IPS DF 6.9 (cell line): ENCODE data around the gene SPNS2.

Experiments used
- DNase-seq: peaks from one replicate; pipeline ENCODE4 v3.0.0-alpha.2; 2013; ENCODE audit warnings: low read depth, low spot score
- H3K27ac ChIP-seq: one replicate; pipeline ENCODE4 v1.5.1; 2013; ENCODE audit warnings: low read length, control low read depth
- H3K27me3 ChIP-seq: 2 replicates; pipeline ENCODE4 v1.6.1; 2013; ENCODE audit warnings: mild to moderate bottlenecking, low read length; ENCODE audit not compliant: control insufficient read depth, insufficient read depth
- H3K36me3 ChIP-seq: 2 replicates; pipeline ENCODE4 v1.6.1; 2013; ENCODE audit warnings: low read length; ENCODE audit not compliant: control insufficient read depth, insufficient read depth
- H3K4me1 ChIP-seq: 2 replicates; pipeline ENCODE4 v1.6.1; 2013; ENCODE audit warnings: low read length; ENCODE audit not compliant: control insufficient read depth, insufficient read depth
- H3K4me3 ChIP-seq: 2 replicates; pipeline ENCODE4 v1.5.1; 2013; ENCODE audit warnings: mild to moderate bottlenecking, low read length
- H3K9me3 ChIP-seq: 2 replicates; pipeline ENCODE4 v1.6.1; 2013; ENCODE audit warnings: low read length, inconsistent platforms; ENCODE audit not compliant: control insufficient read depth, insufficient read depth
- WGBS: extraction: QIAGEN DNeasy Blood & Tissue Kit; methylation state at CpG from one replicate; pipeline ENCODE4 v1.1.7; 2013; ENCODE audit warnings: mixed read lengths, missing lambda C conversion rate; ENCODE audit not compliant: insufficient read length, insufficient coverage; 5-methylcytosine and 5-hydroxymethylcytosine counted together

Gene SPNS2

GRCh38 chr17:4532860-4533522 is 34.3 kb downstream of the SPNS2 start:
- no peak for DNase-seq
- Histone ChIP-seq H3K27ac (no peak overlapping the region), H3K36me3 (peaks cover 4% of the 10 kb centered on the region; the same call in 1 of the 2 replicates), H3K9me3 (no peaks in the 10 kb centered on the region), H3K4me3 (no peak overlapping the region), H3K4me1 (peaks cover 6% of the 10 kb centered on the region), H3K27me3 (no peaks in the 10 kb centered on the region)
- no CpG with 5 or more reads among the region's 33 CpGs for WGBS

GRCh38 chr17:4533523-4534504 is 35.1 kb downstream of the SPNS2 start:
- Histone ChIP-seq H3K4me1 (peaks cover 6% of the 10 kb centered on the region), H3K27me3 (no peaks in the 10 kb centered on the region), H3K27ac (no peak overlapping the region), H3K4me3 (no peak overlapping the region), H3K9me3 (no peaks in the 10 kb centered on the region), H3K36me3 (peaks cover 8% of the 10 kb centered on the region; the same call in 1 of the 2 replicates)
- DNase-seq = no peak
- WGBS = no CpG with 5 or more reads among the region's 23 CpGs

- no peaks in the 10 kb centered on the region for H3K9me3 ChIP-seq
- H3K27ac ChIP-seq = no peak overlapping the region
- H3K27me3 ChIP-seq = no peaks in the 10 kb centered on the region
- H3K36me3 ChIP-seq = peaks cover 13% of the 10 kb centered on the region
- DNase-seq = no peak
- peaks cover 6% of the 10 kb centered on the region for H3K4me1 ChIP-seq
- no CpG with 5 or more reads among the region's 17 CpGs for WGBS
- H3K4me3 ChIP-seq = no peak overlapping the region
These were observed 35.8 kb downstream of the SPNS2 start for GRCh38 chr17:4534515-4534914.

DNA sequence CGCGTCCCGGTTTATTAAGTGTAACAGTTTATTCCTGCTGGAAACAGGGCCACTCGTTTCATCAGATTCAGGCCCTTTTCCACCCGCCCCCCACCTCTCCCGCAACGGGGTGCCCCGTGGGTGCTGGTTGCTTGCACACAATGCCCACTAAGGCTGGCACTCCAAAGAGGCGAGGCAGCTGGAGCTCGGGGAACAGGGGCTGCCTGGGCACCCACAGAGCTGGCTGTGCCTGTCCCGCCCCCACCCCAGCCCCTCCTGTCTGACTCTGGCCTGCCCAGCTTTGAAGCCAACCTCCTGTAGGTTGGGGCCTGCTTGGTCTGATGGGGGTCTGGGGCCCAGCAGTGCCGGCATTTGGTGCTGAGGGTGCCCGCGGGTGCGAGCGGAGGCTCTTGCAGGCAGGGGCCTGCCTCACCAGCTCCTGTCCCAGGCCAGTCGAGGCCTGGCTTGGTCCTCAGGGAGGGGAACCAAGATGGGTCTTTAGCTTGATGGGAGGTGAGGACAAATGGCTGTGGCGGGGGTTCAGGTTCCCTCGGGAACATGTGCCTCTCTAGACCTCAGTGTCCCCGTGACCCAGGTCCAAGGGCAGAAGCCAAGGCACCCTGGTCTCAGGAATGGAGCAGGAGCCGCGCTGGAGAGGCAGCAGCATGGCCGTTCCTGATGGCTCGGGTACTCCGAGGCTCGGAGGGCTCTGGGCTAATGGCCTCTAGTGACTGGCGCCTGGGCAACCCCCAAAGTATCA is 36.4 kb downstream of the SPNS2 start:
- Histone ChIP-seq H3K4me3 (no peak overlapping the region), H3K27ac (no peak overlapping the region), H3K27me3 (no peaks in the 10 kb centered on the region), H3K4me1 (peaks cover 6% of the 10 kb centered on the region), H3K36me3 (peaks cover 19% of the 10 kb centered on the region), H3K9me3 (no peaks in the 10 kb centered on the region)
- WGBS = no CpG with 5 or more reads among the region's 27 CpGs
- no peak for DNase-seq

DNA sequence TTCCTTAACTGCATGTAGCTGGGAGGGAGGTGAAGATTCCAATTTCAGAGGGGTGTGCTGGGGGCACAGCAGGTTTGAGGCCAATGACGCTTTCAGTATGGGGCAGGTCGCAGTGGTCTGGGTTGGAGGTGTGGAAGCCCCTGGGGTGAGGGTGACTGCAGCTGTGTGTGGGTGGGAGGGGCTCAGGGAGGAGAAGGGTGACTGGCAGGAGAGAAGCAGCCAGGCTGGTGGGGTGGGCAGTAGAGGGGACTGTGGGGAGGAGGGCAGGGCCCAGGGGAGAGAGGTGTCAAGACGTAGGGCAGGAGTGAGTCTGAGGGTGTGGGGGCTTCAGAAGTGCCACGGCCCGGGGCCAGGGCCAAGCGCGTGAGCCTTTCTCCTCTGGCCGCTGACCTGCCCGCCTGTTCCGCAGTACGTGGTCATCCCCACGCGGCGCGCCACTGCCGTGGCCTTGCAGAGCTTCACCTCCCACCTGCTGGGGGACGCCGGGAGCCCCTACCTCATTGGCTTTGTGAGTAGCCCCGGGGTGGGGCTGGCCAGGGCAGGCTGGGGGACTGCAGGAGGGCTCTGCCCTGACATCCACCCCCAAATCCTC is 37.1 kb downstream of the SPNS2 start:
- H3K4me3 ChIP-seq = no peak overlapping the region
- no peak for DNase-seq
- H3K4me1 ChIP-seq = peaks cover 6% of the 10 kb centered on the region
- no peak overlapping the region for H3K27ac ChIP-seq
- no peaks in the 10 kb centered on the region for H3K27me3 ChIP-seq
- no peaks in the 10 kb centered on the region for H3K9me3 ChIP-seq
- H3K36me3 ChIP-seq = peaks cover 24% of the 10 kb centered on the region
- no CpG with 5 or more reads among the region's 19 CpGs for WGBS

GRCh38 chr17:4536259-4536741 is 37.6 kb downstream of the SPNS2 start:
- Histone ChIP-seq H3K27me3 (no peaks in the 10 kb centered on the region), H3K4me1 (peaks cover 6% of the 10 kb centered on the region), H3K27ac (no peak overlapping the region), H3K4me3 (no peak overlapping the region; the same call in 1 of the 2 replicates), H3K9me3 (no peaks in the 10 kb centered on the region), H3K36me3 (peaks cover 29% of the 10 kb centered on the region)
- no CpG with 5 or more reads among the region's 19 CpGs for WGBS
- no peak for DNase-seq

DNA sequence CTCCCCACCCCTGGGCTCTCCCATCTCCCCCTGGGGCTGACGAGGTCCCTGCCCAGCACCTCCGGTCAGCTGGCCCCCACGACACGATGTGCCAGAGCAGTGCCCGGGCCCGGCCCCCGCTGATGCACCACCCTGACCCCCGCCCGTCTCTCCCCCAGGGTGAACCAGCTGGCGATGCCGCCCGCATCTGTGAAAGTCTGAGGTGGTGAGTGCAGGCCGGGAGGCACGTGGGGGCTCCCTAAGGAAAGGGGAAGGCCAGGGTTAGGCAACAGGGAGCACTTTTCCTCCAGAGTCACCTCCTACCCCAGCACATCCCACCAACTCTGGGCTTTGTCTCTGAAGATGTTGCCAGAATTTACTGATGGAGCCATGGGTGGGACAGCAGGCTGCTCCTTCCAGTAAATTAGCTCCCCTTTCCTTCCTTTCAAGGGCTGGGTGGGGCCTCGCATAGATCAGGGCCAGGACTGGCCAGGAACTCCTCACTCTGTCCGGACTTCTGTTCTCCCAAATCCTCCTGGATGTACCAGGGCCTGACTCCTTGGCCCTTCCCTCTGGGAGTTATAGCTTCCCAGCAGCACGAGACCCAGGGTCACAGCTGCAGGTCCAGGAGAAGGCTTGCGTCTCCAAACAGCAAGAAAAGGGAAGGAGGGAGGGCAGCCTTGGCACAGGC is 38.2 kb downstream of the SPNS2 start:
- Histone ChIP-seq H3K27ac (no peak overlapping the region), H3K36me3 (peaks cover 32% of the 10 kb centered on the region), H3K9me3 (no peaks in the 10 kb centered on the region), H3K27me3 (no peaks in the 10 kb centered on the region), H3K4me3 (no peak overlapping the region), H3K4me1 (peaks cover 6% of the 10 kb centered on the region)
- no CpG with 5 or more reads among the region's 18 CpGs for WGBS
- no peak for DNase-seq

- H3K27me3 ChIP-seq = no peaks in the 10 kb centered on the region
- H3K4me1 ChIP-seq = peaks cover 6% of the 10 kb centered on the region
- no CpG with 5 or more reads among the region's 19 CpGs for WGBS
- H3K9me3 ChIP-seq = no peaks in the 10 kb centered on the region
- H3K4me3 ChIP-seq = no peak overlapping the region
- peaks cover 39% of the 10 kb centered on the region for H3K36me3 ChIP-seq
- no peak overlapping the region for H3K27ac ChIP-seq
- DNase-seq = no peak
These were observed 39.0 kb downstream of the SPNS2 start for GRCh38 chr17:4537451-4538235.
